ENCODE results near the gene PEBP1.

DNA sequence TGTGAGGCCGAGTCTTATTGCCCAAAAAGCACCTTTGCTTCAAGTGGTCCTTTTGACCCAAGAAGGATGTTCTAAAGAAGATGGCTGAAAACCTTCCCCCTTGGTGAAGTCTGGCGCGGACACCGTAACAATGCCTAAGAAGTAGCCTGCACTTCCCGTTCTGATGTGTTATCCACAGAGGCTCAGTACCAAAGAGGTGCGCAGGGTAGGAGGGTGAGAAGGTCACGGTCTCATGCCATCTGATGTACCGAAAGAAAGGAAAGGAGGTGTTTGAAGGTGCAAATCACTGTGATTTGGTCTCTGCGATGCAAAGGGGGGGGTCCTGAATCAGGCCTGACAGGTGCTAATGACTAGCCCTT is 9.9 kb downstream of the PEBP1 start:
- no peak for TF ChIP-seq GATA2 (IDR thresholded peaks at IDR 0.05; ENCODE audit: low read depth, low read length)
- no peak for TF ChIP-seq GATA3 (IDR thresholded peaks at IDR 0.05; ENCODE audit: low read depth, low read length)
